ENCODE measurements around the gene ALDH4A1. TPM values are rescaled to one million over a fixed set of nuclear protein-coding genes. Genes with fewer than 3 reads are reported as not detected.
"Not testable (repeated sequence)": the region's sequence is repeated elsewhere in the genome, so short reads cannot be mapped to it uniquely, and the experiment has no call there.

The ALDH4A1 gene
- total RNA-seq, 1 donor from 2014 or later = 3.0 TPM

DNA sequence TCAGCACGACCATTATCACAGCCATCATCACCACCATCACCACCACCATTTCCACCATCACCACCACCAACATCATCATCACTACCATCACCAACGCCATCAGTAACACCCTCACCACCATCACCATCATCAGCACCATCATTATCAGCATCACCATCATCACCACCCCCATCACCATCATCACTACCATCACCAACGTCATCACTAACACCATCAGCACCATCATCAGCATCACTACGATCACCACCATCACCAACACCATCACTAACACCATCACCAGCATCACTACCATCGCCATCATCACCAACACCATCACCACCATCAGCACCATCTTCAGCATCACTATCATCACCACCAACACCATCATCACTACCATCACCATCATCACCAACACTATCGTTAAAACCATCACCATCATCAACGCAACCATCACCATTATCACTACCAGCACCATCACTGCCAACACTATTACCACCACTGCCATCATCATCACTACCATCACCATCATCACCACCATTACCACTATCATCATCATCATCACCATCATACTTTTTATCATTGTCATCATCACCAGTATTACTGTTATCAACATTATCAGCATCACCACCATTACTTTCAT, 44.2 kb downstream of the ALDH4A1 start:
- intact Hi-C loops (cut with micrococcal nuclease) = no loop called here

DNA sequence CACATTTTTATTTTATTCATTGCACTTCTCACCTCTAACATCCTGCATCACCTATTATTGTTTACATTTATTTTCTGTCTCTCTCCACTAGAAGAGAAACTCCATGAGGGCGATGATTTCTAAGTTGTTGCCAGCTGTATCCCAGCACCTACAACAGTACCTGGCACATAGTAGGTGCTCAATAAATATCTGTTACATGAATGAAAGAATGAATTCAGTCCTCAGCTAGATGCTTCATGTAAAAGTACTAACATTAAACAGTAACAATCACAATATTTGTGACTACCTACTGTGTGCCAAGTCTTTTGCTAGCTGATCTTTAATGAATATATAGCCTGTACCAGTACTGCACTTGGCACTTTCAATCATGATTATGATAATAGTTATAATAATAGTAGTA, 45.9 kb downstream of the ALDH4A1 start:
- intact Hi-C loops (cut with micrococcal nuclease) = no loop called here

DNA sequence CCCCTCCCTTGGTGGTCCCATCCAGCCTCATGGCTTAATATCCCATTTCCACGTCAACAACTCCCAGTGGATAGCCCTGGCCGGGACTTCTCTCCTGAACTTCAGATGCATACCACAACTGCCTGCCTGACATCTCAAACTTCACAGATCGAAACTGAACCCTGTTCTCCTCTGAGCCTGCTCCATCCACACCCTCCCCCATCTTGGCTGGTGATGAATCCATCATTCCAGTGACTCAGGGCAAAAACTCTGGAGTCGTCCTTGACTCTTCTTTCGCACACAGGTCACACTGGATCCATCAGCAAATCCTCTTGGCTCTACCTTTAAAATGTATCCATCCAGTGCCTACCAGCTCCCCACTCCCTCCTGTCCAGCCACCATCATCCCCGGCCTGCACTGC, 46.8 kb downstream of the ALDH4A1 start:
- intact Hi-C loops (cut with micrococcal nuclease) = no loop called here

DNA sequence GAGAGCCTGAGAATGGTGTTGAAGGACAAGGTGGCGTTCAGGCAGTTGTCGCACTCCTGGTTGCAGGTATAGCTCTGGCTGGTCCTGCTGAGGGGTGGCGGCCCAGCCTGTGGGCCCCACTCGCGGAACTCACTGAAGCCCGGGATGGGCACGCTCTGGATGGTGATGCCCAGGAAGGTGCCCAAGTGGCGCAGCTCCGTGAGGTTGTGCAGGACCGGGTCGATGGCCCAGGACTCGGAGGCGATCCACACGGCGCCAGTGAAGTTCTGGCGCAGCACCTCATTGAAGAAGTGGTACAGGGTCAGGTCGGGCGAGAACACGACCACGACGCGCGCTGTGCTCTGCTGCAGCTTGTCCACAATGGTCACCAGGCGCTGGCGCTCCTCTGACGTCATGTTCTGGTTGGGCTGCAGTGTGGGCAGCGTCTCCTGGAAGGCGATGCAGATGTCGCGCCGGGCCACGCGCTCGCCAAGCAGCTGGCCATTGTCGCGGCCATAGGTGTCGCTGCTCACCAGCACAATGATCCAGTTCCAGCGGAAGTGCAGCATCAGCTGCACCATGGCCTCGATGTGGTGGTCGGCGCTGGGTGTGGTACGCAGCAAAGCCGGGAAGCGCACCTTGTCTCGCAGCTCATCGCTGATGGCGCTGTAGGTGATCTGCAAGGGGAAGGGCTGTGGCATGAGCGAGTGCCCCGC, 47.9 kb downstream of the ALDH4A1 start:
- intact Hi-C loops (cut with micrococcal nuclease) = no loop called here

DNA sequence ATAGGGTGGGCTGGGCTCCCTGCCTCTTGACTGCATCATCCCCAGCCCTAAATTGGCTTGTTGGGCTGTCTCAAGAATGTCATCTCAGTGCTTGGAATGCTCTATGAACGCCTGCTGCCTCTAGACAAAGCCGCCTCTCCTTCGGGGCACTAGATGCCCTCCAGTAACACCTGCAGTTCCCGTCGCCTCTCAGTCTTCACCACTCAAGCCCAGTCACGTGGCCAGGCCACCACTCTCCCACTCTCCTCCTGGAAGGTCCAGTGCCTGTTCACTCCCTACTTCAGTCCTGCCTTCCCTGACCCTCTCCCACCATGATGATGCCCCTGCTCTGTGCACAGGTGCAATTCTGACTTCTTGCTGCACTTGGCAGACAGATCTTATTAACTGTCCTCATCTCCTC, 49.9 kb downstream of the ALDH4A1 start:
- intact Hi-C loops (cut with micrococcal nuclease) = no loop called here

DNA sequence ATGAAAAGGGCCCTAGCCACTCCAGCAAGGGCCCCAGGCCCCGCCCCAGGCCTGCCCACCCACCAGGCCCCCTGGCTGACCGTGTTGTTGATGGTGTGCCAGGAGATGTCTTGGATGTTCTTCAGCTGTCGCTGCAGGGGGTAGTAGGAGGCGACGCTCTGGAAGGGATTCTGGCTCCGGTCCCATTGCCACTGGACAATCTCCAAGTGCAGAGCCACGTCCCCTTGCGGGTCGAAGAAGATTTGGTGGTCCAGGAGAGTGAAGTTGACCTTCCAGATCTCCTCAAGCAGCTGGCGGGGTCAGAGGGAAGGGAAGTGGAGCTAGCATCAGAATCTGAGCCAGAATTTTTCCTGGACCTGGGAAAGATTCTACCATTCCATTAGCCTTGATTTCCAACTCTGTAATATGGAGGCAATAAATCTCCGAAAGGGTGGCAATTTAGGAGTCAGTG, 53.1 kb downstream of the ALDH4A1 start:
- intact Hi-C loops (cut with micrococcal nuclease) = no loop called here

DNA sequence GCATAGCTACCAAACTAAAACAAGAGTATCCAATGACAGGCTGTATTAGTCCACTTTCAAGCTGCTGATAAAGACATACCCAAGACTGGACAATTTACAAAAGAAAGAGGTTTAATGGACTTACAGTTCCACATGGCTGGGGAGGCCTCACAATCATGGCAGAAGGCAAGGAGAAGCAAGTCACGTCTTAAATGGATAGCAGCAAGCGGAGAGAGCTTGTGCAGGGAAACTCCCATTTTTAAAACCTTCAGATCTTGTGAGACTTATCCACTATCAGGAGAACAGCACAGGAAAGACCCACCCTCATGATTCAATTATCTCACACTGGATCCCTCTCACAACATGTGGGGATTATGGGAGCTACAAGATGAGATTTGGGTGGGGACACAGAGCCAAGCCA, 54.6 kb downstream of the ALDH4A1 start:
- intact Hi-C loops (cut with micrococcal nuclease) = not testable (repeated sequence)

DNA sequence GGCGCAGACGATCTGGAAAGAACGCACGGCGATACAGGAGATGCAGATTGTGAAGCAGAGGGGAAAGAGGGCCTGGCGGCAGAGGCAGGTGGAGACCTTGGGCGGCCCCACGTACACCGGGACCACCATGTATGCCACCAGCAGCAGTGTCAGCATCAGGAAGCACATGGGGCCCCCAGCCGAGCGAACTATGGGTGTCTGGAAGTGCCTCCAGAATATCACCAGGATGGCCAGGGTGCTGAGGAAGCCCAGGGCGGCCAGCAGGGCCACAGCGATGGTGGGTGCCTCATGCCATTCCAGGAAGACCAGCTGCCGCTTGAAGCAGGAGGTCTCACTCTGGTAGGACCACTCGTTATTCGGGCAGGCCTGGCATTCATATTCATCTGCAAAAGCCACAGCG, 62.2 kb downstream of the ALDH4A1 start:
- intact Hi-C loops (cut with micrococcal nuclease) = no loop called here

DNA sequence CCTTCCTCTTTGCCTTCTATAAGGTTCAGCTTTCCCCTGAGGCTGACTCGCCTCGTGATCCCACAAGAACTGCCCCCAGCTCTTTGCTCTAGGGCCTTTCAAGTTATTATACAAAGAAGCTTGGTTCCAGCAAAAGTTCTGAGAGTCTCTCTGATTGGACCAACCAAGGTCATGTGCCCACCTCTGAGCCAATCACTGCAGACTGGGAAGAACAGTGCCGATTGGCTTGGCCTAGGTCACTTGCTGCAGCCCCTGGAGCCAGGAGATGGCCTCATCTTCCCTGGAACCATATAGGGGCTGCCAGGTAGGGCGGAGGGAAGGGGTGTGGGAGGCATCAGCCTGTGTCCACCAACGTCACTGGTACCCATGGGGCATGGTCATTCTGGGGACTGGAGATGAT, 65.7 kb downstream of the ALDH4A1 start:
- intact Hi-C loops (cut with micrococcal nuclease) = no loop called here

DNA sequence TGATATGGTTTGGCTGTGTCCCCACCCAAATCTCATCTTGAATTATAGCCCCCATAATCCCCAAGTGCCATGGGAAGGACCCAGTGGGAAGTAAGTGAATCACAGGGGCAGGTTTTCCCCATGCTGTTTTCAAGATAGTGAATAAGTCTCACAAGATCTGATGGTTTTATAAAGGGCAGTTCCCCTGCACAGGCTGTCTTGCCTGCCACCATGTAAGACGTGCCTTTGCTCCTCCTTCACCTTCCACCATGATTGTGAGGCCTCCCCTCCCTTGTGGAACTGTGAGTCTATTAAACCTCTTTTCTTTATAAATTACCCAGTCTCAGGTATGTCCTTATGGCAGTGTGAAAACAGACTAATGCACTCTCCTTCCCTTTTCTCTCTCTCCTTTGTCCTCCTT, 70.0 kb downstream of the ALDH4A1 start:
- intact Hi-C loops (cut with micrococcal nuclease) = not testable (repeated sequence)

DNA sequence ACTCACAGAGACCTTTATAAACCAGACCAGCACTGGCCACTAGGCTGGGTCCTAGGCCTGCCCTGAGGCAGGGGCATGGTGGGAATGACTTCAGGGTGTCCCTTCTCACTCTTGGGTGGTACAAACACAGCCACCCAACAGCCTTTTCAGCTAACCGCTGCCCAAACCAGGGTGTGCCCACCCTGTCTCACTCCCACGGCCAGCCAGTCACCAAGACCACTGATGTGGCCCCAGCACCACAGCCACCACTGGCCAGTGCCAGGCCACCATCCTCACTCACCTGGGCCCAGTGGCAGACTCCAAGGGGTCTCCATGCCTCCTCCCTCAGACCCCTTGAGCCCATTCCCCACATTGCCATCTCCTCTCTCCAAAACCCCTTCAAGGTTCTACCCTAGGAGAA, 70.7 kb downstream of the ALDH4A1 start:
- intact Hi-C loops (cut with micrococcal nuclease) = no loop called here

DNA sequence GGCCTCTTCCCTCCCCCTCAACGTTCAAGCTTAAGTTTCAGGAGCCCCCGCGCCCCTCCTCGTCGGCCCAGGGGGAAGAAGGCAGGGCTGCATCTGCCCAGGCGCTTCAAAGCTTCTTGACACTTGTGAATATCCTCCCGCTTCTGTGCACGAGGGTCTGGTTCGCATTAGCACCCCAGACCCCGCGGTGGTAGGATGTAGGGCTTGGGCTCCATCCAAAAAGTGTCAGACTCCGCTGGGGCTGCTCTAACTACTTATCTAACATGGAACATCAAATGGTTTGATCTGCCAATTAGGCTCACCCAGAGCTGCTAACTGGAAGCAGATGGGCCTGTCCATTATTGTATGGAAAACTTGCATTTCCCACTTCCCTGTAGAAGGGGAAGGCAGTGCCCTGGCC, 71.8 kb downstream of the ALDH4A1 start:
- intact Hi-C loops (cut with micrococcal nuclease) = no loop called here

DNA sequence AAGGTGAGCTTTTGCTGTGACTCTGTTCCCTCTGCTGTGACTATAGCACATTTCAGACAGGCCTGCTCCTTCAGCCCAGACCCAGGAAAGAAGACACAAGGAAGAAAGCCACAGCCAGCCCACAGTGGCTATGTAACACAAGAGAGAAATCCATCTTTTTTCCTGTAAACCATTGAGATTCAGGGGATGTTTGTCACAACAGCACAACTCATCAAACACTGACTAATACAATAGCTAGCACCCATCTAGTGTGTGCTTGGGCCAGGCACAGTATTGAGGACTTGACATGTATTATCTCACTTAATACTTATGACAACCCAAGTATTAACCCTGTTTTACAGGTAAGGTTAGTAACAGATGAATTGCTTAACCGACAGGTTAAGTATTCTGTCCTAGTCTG, 72.7 kb downstream of the ALDH4A1 start:
- intact Hi-C loops (cut with micrococcal nuclease) = no loop called here

DNA sequence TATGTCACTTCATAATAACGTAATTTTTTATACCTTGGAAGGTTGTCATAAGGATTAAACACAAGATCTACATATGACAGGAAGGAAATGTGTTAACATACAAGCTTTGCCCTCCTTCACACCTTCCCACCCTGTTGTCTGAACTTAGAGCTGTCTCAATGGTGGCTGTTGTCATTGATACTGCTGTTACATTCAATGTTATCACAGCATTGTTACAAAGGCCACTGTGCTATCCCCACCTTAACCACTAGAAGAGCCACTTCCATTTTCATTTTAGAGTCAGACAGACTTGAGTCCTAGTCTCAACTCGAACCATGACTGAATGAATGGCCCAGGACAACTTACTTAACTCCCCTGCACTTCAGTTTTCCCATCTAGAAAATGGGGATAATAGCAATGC, 74.1 kb downstream of the ALDH4A1 start:
- intact Hi-C loops (cut with micrococcal nuclease) = no loop called here

DNA sequence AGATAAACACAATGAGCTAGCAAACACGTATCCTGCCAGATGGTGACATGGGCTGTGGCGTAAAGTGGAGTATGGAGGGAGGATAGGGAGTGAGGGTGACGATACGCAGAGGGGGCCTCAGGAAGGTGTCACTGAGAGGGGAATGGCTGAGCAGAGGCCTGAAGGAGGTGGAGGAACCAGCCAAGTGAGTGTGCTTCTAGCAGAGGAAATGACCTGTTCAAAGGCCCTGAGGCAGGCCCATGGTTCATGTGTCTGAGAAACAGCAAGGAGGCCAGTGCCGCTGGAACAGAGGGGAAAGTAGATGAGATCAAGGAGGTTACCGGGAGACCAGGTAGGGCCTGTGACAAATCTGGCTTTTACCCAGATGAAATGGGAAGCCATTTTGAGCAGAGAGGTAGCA, 78.9 kb downstream of the ALDH4A1 start:
- intact Hi-C loops (cut with micrococcal nuclease) = no loop called here

Other genes with a start within 250 kb of the ALDH4A1 start
- gene TAS1R2, start 42.9 kb downstream of the ALDH4A1 start, total RNA-seq = not detected in 2 replicates
- gene IFFO2, start 54.1 kb upstream of the ALDH4A1 start, total RNA-seq = 15.3 and 19.5 TPM in 2 replicates